Uterus (tissue), 4 donors: ENCODE data around the gene LEFTY2. TPM values are rescaled to one million over a fixed set of nuclear protein-coding genes. Genes with fewer than 3 reads are reported as not detected.

Experiments
- DNase-seq, 2 donors: peaks; one replicate each; pipeline ENCODE4 v3.0.0-alpha.2; 2019 to 2020
- H3K27ac ChIP-seq, 2 donors: fragments of 200-600 bp; sonication (generic); 1 replicate in 1 of 2; 2 replicates in 1 of 2; pipeline ENCODE4 v1.5.1; 2016 to 2018
- H3K27me3 ChIP-seq, 2 donors: fragments of 200-600 bp; sonication (generic); one replicate each; pipeline ENCODE4 v1.5.1; 2018 to 2019; ENCODE audit warnings: control low read depth in 1 of 2
- H3K36me3 ChIP-seq, 2 donors: fragments of 200-600 bp; sonication (generic); one replicate each; pipeline ENCODE4 v1.5.1; 2019; ENCODE audit warnings: control low read depth in 1 of 2
- H3K4me1 ChIP-seq, 2 donors: fragments of 200-600 bp; sonication (generic); one replicate each; pipeline ENCODE4 v1.5.1; 2018 to 2019; ENCODE audit warnings: control low read depth in 1 of 2
- H3K4me3 ChIP-seq, 2 donors: fragments of 200-600 bp; sonication (generic); 1 replicate in 1 of 2; 2 replicates in 1 of 2; pipeline ENCODE4 v1.5.1; 2018 to 2019; ENCODE audit warnings: mild to moderate bottlenecking in 1 of 2
- H3K9me3 ChIP-seq, 2 donors: fragments of 200-600 bp; sonication (generic); one replicate each; pipeline ENCODE4 v1.5.1; 2019; ENCODE audit warnings: control low read depth in 1 of 2
- CTCF ChIP-seq, 4 experiments: fragments of 200-600 bp in 2 of 4; fragments of 450-650 bp in 2 of 4; sonication (generic) in 2 of 4; IDR thresholded peaks; one replicate each; pipeline ENCODE4 v1.5.1; 2016 to 2019; ENCODE audit warnings: antibody characterized with exemption in 4 of 4, mild to moderate bottlenecking in 2 of 4, moderate library complexity in 1 of 4
- POLR2A ChIP-seq, 2 donors: fragments of 450-650 bp; IDR thresholded peaks; one replicate each; pipeline ENCODE4 v1.6.1; 2016; ENCODE audit warnings: antibody characterized with exemption in 2 of 2, mild to moderate bottlenecking in 1 of 2, moderate library complexity in 1 of 2
- intact Hi-C: fragments of 100-400 bp; cut with DNase I; formaldehyde crosslinking; loops from one replicate; pipeline ENCODE4 v1.15.1; 2023; ENCODE audit warnings: low total_unique reads
- total RNA-seq, 4 donors: library from RNA; depleted of rRNA in 3 of 4; stranded (reverse); fragments of >200 nt in 3 of 4; gene quantifications; one replicate each; pipeline versions ENCODE4 v1.1.0 to v1.2.4, GENCODE V29; 2014 to 2023
- donor health status: DM: yes; HTN: yes; CAD: no.

The LEFTY2 gene
- total RNA-seq, 4 donors from 2014 or later = 6.1 to 41.6 (median 29.5) TPM

- no peaks in the 10 kb centered on the region for H3K9me3 ChIP-seq
- intact Hi-C loops = no loop called here
- H3K36me3 ChIP-seq = no peaks in the 10 kb centered on the region
- H3K27me3 ChIP-seq = no peaks in the 10 kb centered on the region
- no peaks in the 10 kb centered on the region for H3K4me1 ChIP-seq
- no peak for DNase-seq
- TF ChIP-seq CTCF (IDR thresholded peaks at IDR 0.05) (no peak), POLR2A (IDR thresholded peaks at IDR 0.05) (no peak)
- H3K27ac ChIP-seq = no peak overlapping the region
- H3K4me3 ChIP-seq = no peak overlapping the region
Measured at GRCh38 chr1:225903623-225904022, 37.4 kb downstream of the LEFTY2 start.

GRCh38 chr1:225899044-225899925 lies 41.7 kb downstream of the LEFTY2 start:
- Histone ChIP-seq H3K4me1 (no peaks in the 10 kb centered on the region), H3K27me3 (no peaks in the 10 kb centered on the region), H3K9me3 (no peaks in the 10 kb centered on the region), H3K27ac (no peak overlapping the region), H3K4me3 (no peak overlapping the region), H3K36me3 (no peaks in the 10 kb centered on the region)
- TF ChIP-seq POLR2A (IDR thresholded peaks at IDR 0.05) (no peak), CTCF (IDR thresholded peaks at IDR 0.05) (no peak)
- intact Hi-C loops = no loop called here
- DNase-seq = no peak

GRCh38 chr1:225897595-225898514 lies 43.2 kb downstream of the LEFTY2 start:
- Histone ChIP-seq H3K4me1 (no peaks in the 10 kb centered on the region), H3K36me3 (no peaks in the 10 kb centered on the region), H3K27me3 (no peaks in the 10 kb centered on the region), H3K27ac (no peak overlapping the region), H3K4me3 (no peak overlapping the region), H3K9me3 (no peaks in the 10 kb centered on the region)
- no peak for TF ChIP-seq POLR2A (IDR thresholded peaks at IDR 0.05)
- no peak for TF ChIP-seq CTCF (IDR thresholded peaks at IDR 0.05)
- intact Hi-C loops = no loop called here
- DNase-seq = no peak

- H3K36me3 ChIP-seq = no peaks in the 10 kb centered on the region
- H3K4me3 ChIP-seq = no peak overlapping the region
- no peak overlapping the region for H3K27ac ChIP-seq
- no peak for DNase-seq
- no peaks in the 10 kb centered on the region for H3K4me1 ChIP-seq
- intact Hi-C loops = no loop called here
- TF ChIP-seq POLR2A (IDR thresholded peaks at IDR 0.05) (no peak), CTCF (IDR thresholded peaks at IDR 0.05) (no peak)
- no peaks in the 10 kb centered on the region for H3K9me3 ChIP-seq
- H3K27me3 ChIP-seq = no peaks in the 10 kb centered on the region
Measured at GRCh38 chr1:225896937-225897549, 44.0 kb downstream of the LEFTY2 start.
